HPDE6-E6E7 (cell line): ENCODE results near the gene YTHDF2.

Experiments
- DNase-seq: peaks from one replicate; pipeline ENCODE4 v3.0.0; 2011; ENCODE audit warnings: missing footprints; ENCODE audit errors: extremely low spot score

The YTHDF2 gene

DNA sequence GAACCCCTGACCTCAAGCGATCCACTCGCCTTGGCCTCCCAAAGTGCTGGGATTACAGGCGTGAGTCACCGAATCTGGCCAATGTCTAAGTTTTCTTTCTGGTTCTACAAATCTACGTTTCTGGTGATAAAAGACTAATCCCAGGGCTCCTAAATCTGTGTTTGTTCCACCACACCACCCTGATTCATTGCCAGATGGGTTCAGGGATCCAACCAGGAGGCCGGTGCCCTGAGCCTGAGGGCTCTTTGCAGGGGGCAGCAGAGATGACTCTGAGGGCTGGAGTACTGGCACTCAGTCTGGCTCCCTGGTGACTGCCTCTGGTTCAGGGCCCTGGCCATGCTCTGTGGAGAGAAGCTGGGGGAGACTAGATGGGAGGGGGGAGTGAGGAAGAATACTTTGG lies 64.7 kb downstream of the YTHDF2 start:
- no peak for DNase-seq

DNA sequence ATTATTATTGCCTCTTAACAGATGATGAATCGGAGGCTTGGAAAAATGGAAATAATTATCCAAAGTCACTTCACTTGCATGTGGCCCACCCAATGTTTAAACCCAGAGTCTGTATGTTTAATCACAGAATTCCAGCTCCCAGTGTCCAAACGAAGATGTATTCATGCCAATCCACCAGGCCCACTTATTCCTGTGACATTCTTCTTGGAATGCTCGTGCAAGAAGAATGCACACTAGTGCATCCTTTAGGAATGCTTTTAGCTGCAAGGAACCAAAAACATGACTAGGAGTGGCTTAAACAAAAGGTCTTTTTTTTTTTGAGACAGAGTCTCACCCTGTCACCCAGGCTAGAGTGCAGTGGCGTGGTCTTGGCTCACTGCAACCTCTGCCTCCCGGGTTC lies 66.3 kb downstream of the YTHDF2 start:
- DNase-seq: no peak

DNA sequence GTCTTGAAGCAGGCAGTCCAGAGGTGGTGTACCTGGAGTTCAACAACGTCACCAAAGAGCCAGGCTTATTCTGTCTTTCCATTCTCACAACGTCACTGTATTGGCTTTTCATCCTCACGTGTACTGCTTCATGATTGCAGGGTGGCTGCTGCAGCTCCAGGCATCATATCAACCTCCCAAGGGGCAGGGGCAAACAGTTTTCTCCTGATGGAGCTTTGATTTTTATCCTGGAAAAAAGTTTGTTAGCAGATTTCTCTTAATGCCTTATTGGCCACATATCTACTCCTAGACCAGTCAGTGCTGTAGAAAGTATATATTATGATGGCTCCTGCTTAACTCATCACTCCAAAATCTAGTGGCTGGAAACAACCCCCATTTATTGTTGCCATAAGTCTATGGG lies 66.9 kb downstream of the YTHDF2 start:
- DNase-seq: no peak

DNA sequence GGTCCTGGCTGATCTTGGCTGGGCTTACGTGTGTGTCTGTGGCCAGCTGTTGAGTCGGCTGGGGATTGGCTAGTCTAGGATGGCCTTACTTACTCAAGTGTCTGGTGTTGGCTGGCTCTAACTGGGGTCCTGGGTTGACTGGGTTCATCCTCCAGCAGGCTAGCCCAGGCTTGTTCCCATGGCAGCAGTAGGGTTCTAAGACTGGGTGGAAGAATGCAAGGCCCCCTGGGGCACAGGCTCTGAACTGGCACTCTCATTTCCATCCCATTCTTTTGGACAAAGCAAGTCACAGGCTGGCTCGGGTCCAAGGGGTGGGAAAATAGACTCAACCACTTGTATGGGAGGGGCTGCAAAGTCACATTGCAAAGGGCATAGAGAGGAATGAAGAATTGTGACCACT lies 67.3 kb downstream of the YTHDF2 start:
- no peak for DNase-seq

DNA sequence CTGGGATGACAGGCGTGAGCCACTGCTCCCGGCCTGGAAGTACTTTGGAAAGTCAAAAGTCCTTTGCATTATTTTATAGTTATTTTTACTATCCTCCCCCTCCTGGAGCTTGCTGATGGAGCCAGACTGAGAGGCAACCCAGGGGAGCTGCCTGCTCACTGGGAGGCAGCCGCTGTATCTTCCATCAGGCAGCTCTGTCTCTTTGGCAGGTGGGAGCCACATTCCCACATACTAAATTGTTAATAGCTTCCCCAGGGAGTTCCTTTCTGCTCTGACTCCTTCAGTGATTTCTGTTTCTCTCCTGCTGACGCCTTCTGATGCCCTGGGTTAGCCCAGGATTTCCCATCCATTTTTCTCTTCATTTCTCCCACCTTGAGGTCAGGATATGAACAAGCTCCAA lies 70.3 kb downstream of the YTHDF2 start:
- no peak for DNase-seq

DNA sequence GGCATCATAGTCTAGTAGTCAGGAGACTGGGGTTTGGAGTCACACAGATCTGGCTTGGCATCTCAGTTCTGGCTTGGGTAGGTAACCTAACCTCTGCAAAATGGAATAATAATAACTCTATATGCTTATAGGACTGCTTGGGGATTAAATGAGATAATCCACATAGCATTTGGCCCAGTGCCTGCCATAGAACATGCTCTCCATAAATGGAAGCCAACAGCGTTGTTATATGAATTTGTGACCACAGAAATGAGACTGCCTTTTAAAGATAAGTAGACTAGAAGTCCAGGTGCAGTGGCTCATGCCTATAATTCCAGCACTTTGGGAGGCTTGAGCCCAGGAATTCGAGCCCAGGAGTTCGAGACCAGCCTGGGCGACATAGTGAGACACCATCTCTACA lies 71.2 kb downstream of the YTHDF2 start:
- DNase-seq: no peak

DNA sequence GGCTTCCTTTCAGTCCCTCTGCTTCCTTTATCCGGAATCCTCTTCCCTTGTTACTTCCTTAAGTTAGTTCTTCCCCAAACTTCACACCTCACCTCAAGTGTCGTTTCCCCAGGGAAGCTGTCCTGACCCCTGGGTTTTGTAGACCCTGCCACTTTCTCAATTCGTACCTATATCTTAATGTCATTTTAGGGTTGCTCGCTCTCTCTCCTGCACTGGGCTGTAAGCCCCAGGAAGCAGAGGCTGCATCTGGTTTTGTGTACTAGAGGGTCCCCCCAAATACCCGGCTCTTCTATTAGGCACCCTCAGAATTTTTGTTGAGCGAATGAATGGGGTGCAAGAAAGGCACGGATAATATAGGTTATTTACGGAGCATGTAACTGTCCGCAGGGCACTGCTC lies 74.6 kb downstream of the YTHDF2 start:
- DNase-seq: no peak

DNA sequence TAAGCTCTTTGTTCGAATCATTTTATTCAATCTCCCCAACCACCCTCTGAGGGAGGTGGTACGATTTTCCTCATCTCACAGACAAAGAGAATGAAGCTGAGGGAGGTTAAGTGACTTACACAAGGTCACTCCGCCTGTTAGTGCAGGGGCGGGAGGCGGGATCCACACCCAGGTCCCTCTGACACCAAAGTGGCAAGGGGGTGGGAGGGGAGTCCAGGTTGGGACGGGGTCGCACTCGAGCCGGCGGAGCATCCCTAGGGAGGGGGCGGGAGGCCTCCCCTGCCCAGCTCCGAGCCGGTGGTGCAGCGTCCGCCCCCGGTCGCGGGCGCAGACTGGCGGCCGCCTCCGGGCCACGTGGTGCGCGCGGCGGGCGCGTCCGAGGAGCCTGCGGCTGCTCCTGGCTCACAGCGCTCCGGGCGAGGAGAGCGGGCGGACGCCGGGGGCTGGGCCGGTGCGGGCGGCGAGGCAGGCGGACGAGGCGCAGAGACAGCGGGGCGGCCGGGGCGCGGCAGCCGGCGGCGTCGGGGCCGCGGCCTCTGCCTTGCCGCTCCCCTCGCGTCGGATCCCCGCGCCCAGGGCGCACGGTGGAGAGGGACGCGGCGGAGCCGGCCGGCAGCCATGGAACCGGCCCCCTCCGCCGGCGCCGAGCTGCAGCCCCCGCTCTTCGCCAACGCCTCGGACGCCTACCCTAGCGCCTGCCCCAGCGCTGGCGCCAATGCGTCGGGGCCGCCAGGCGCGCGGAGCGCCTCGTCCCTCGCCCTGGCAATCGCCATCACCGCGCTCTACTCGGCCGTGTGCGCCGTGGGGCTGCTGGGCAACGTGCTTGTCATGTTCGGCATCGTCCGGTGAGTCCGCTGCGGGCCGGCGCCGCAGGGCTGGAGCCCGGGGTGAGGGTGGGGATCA lies 75.3 kb downstream of the YTHDF2 start, which contains the start of gene OPRD1:
TSS of gene OPRD1 (plus strand) at position 405 of the 903 bp plus-strand sequence. CDS start at position 619, 214 bp downstream.
- DNase-seq: no peak

DNA sequence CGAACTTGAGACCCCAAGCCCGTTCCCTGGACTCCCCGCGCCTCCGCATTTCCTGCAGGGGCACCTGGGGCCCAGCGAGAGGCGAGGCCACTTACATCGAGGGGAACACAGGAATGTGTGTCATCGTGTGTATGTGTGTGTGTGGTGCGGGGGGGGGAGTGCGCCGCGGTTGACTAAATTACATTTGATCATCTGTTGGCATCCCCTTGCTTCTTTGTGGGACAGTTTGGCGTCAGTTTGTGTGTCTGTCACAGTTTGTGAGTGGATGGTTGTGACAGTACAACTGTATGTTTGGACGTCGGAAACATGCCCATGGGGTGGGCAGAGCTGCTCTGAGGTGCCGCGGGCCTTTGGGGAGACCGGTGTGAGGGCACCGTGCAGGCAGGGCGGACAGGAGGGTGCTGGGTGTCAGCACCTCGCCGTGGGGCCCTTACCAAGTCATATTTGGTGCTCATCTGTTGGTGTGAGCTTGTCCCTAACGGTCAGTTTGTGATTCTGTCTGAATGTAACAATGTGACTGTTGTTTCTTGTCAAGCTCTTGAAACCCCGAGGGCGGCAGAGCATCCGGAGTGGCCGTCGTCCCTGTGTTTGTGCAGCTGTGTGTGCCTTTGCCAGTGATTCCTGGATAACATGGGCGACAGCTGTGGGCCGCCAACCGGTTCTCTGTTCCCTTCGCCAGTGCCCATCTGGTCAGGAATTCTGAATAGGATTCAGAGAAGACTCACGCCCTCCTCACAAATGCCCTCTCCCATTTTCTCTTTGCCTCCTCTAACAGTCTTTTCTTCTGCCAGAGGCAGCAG lies 76.1 kb downstream of the YTHDF2 start:
- DNase-seq: no peak

DNA sequence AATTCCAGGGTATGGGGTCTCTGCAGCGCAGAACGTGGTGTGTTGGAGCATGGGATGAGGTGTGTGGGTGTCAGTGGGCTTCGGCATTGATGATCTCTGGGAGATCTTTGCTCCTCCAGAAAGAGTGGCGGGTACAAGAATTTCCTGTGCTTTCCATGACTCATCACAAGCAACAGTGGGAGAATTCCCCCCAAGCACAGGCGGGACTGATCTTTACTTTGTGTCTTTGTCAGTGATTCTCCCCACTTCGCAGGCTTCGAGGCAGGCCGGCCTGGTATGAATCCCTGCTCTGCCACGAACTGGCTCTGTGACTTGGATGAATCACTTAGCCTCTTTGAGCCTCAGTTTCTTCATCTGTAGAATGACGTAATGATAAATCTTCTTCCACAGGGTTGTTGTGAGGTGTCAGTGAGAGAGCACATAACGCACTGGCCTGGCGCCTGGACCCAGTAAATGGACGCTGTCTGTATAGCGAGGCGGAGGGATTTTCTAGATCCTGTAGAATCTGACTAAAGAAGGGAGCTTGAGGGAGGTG lies 77.3 kb downstream of the YTHDF2 start:
- DNase-seq: no peak

DNA sequence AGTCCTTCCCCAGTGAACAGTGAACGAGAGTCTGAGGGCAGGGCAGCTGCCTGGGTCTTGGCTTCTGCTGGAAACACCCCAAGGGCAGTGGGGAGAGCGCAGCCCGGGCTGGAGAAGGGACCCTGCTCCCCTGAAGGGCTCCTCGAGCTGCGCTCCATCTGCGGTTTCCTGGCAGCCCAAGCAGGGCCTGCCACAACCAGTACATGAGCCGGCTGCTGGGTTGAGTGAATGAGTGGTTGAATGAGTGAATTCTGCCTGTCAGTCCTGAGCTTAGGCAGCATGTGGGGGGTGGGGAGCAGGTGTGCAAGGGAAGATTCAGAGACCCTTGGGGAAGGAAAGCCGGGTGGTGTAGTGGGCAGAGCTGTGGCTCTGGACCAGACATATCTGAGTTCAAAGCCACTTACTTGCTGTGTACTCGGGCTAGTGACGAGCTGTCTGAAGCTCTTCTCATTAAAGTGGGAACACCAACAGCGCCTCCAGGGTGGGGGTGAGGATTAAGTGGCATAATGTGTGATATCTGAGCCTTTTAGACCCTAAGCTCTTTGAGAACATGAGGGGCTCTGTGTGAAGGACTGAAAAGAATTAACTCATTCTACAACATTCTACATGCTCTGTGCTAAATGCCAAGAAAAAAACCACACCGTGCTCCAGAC lies 78.9 kb downstream of the YTHDF2 start:
- no peak for DNase-seq

DNA sequence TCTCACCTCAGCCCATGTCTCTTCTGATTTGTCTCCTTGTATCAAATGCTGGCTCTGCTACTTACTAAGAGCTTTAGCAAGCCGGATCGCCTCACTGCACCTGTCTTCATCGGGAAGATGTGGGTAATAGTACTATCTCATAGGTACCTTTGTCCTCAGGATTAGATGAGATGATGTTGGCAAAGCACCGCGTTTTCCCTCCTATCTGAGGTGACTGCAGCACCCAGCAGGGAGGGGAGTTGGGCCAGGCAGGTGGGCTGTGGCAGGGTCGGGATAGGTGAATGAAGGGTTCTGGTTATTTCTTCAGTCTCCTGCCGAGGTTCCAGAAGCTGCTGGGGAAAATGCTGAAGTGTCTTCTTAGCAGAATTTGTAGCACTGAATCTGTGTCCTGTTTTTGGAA lies 80.4 kb downstream of the YTHDF2 start:
- no peak for DNase-seq

DNA sequence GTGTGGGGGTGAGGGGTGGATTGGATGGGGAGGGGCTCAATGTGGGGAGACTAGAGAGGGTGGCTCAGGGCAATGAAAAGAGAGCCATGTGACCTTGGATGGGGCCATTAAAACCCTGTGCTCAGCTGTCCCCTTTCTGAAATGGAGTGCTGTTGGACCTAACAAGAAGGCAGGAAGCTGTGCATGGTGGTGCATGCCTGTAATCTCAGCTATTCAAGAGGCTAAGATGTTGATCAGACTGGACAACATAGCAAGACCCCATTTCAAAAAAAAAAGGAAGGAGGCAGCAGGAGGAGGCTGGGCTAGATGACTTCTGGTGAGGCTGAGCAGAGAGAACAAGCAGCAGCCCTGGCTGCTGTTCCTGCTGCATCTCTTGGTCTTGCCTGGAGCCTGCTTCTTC lies 82.3 kb downstream of the YTHDF2 start:
- DNase-seq: no peak
